ENCODE measurements around the gene CCDC71L.

DNA sequence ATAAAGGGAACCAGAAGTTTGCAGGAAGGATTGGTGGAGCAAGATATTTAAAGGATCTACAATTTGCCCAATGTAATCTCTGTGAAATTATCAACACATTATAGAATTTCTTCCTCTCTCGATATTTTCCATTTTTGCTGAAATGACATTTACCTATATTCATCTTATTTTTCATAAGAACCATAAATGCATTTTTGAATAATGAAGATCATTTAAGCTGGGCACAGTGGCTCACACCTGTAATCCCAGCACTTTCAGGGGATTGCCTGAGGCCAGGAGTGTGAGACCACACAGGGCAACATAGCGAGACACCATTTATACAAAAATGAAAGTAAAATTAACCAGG is 37.7 kb downstream of the CCDC71L start:
- TF ChIP-seq POLR2A (IDR thresholded peaks at IDR 0.05; ENCODE audit: low read depth, low read length): no peak
- TF ChIP-seq TAF1 (IDR thresholded peaks at IDR 0.05; ENCODE audit: low read depth, low read length): no peak

Measured in GM12891 (cell line).